NCI-H748 treated with DMSO at 0.1 percent for 48 hours (cell line): ENCODE results near the gene POPDC2.
A peak's percentile ranks its signal among the peaks of the same experiment; 100 is the strongest.
"Not testable (repeated sequence)": the region's sequence is repeated elsewhere in the genome, so short reads cannot be mapped to it uniquely, and the experiment has no call there.

Experiments used
- DNase-seq: peaks from one replicate; lab custom pipeline; 2025; lab: John Stamatoyannopoulos, UW

The POPDC2 gene, protein sequence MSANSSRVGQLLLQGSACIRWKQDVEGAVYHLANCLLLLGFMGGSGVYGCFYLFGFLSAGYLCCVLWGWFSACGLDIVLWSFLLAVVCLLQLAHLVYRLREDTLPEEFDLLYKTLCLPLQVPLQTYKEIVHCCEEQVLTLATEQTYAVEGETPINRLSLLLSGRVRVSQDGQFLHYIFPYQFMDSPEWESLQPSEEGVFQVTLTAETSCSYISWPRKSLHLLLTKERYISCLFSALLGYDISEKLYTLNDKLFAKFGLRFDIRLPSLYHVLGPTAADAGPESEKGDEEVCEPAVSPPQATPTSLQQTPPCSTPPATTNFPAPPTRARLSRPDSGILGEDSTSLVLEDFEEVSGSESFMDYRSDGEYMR

DNA sequence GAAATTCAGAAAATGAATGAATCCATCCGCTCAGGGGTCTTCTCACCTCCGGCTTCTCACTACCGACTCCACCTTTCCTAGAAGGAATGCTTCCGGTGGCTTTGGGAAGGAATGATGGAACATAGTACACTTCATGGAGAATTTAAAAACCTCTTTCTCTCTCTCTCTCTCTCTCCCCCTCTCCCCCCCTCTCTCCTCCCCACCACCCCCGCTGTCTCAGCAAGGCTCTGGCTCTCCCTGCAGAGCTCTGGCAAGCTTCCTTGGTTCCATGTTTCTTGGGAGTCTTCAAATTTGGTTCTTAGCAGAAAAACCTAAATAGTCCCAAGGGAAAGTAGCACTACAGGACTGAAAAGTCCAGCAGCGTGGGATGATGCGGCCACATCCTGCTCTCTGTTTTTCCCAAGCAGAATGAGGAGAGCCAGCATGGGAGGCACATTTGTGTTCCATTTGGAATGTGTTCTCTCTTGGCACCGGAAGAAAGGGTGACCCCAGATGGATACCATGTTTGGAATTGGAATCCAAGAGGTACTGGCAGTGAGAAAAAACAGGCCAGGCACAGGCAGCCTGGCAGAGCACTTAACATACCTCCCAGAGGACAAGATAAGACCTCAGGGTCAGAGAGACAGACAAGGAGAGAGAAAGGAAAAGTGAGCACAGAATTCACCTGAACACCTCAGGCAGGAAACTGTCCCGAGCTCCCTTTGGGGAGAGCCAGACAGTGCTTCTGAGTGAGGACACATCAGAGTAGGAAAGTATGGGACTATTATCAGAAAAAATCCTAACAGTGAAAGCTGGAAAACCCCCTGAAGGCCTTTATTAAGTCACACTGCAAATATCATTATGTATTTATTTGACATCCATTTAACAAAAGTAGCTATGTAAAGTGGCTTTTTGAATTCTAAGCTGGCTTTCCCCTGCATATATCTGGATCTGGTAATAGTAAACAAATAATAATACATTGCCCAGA, at the start of gene POPDC2:
Gene POPDC2 (minus strand): TSS at position 116 of the 967 bp plus-strand sequence. CDS start 166 bp downstream, outside the sequence.
- no peak for DNase-seq

DNA sequence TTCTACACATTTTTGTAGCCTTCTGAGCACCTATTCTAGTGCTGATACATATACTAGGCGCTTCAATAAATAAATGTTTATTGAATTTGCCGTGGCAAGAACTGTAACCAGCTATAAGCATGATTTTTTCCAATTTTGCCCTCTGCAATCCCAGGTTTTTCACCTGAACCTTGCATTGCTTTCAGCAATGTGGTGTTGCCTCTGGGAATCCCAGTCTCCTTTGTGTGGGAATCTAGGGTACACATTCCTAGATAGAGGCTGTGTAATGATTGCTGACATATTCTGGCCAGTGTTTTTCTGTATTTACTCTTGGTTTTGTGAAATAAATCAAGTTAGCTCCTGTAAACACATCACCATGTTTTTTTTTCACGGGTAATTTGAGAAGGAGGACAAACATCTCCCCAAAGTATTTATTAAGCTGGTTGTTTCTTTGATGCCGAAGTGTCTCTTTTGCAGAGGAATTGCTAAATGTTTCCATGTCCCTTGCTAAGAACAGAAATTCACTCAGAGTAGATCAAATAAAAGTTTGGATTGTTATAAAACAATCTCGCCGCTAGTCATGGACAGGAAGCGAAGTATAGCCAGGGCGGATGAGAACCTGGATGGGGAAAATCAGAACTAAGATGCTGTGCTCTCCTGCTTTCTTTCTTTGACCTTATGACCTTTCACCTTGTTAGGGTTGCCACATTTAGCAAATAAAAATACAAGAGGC, 43.6 kb upstream of the POPDC2 start:
- no peak for DNase-seq

DNA sequence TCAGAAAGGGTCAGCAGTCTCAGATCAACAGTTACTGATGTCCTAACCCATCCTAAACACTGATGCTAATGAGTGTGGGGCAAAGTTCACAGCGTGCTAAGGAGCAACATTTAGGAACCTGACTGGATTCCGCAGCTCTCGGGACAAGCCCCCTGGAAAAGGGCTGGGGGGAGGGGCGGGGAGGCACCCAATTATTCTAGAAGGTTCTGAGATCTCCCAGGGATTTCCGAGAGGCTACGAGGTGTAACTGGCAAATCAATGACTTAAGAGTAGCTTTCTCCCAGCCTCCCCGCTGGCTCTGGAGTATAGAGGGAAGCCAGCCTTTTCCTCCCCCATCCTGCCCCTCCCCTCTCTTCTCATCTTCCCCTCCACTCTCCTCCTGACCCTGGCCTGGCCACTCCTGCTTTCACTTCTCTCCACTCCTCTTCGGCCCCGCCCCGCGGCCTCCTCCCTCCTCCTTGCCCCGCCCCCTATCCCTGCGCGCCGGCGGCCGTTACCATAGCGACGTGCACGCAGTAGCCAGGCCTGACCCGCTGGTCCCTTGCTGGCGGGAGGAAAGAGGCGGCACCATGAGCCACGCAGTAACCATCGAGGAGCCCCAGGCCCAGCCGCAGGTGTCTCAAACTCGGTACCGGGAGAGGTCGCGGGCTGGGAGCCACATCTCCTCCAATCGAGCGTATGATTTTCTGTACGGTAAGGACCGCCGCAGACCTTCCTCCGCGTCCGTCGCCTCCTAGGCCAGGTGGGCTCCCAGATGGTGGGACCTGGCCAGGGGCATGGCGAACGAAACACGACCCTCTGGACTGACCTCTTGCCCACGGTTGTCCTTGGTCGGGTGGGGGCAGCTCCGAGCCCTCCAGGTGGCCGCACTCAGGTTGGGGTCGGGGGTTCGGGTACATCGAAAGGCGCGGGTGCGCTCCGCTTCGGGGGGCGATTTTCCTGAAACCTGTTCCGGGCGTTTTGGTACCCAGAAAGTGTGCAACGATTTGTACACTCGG, 42.4 kb upstream of the POPDC2 start, which contains the start of gene CFAP91:
Gene CFAP91 (plus strand): TSS at position 493 of the 998 bp plus-strand sequence. CDS start 77 bp downstream, at position 570.
- DNase-seq, result peak; percentile 75

DNA sequence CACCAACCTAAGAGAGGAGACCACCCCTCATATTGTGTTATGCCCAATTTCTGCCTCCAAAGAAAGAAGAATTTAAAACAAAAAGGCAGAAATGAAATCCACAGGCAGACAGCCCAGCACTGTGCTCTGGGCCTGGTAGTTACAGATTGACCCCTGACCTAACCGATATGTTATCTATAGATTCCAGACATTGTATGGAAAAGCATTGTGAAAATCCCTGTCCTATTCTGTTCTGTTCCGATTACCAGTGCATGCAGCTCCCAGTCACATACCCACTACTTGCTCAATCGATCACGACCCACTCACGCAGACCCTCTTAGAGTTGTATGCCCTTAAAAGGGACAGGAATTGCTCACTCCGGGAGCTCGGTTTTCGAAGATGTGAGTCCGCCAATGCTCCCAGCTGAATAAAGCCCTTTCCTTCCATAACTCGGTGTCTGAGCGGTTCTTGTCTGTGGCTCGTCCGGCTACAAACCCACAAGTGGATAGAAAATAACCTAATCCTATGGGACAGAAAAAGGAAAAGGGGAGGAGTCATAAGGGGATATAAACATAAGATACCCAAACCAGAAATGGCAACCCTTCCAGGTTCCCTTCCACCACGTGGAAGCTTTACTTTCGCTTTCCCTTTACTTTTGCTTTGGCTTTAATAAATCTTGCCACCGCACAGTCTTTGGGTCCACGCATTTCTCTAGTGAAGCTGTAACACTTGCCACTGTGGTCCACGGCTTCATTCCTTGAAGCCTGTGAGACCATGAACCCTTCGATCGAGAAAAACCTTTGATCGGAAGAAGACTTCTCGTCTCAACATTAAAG, 40.7 kb upstream of the POPDC2 start:
- DNase-seq, result no peak

DNA sequence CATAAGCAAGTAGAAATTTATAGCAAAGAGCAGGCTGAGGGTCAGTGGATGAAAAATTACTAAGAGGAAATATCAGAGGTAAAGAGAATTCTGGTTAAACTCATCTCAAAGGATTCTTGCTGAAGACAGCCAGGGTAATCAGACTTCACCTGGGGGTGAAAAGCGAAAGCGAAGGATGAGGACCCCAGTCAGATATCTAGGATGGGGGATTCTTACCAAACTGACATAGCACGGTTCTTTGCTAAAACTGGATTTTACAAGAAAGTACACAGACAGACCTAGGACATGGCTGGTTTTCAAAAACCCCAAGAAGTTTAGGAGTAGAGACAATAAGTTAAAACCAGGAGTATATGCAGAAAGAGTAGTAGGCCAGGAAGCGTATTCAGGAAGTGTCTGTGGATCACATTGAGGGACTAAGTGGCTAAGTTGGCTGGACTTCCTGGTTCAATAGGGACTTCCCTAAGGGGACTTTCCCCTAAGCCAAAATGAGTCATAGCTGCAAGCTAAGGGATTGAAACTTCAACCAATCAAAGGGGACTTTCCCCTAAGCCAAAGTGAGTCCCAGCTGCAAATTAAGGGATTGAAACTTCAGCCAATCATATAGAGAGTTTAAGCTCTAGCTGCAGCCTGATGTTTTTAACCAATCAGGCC, 40.0 kb upstream of the POPDC2 start:
- DNase-seq, result no peak

DNA sequence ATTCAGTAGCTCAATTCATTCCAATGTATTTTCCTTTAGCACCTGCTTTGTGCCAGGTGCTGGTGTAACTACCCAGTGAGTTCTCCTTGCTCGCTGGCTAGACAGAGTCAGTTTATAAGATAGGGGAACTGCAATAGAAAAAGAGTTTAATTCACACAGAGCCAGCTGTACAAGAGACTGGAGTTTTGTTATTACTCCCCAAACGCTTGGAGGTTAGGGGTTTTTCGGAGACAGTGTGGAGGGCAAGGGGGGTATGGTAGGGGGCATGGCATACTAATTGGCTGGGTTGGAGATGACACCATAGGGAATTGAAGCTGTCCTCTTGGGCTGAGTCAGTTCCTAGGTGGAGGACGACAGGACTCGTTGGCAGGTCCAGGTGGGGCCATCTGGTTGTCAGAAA, 37.0 kb upstream of the POPDC2 start:
- no peak for DNase-seq

DNA sequence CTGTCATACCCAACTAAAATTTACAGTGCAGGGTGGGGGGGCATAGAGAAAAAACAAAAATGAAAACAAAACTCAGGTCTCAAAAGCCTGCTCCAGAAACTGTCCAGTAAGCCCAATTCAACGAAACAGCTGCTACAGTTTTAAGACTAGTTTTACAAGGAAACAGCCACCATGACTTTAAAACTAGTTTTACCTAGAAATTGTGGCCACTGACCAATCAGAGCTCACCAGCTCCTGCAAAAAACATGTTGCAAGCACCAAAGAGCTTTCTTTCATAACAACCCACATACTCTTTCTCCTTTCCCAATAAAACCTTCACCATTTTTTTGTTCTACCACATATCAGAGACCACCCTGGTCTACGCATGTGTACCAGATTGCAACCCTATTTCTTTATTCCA, 35.1 kb upstream of the POPDC2 start:
- DNase-seq, result no peak

DNA sequence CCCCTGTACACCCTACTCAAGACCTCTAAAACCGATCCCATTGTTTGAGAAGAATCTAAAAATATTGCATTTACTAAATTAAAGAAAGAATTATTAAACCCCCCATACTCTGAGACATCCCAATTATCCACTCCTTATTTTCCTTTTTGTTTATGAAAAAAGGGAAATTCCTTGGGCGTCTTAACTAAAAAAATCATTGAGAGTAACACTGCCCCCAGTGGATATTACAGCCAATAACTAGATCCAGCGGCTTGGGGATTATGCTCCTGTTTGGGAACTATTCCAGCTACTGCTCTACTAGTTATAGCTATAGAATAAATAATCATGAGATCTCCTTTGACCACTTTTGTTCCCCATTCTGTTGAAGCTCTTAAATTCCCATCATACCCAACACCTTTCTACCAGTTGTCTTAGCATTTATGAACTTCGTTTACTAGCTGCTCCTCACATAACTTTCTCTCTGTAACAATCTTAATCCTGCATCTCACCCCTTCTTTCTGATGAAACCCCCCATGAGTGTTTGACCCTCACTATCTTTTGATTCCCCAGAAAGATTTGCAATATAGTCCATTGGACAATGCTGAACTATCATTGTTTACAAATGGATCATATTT, 29.8 kb upstream of the POPDC2 start:
- DNase-seq, result no peak

DNA sequence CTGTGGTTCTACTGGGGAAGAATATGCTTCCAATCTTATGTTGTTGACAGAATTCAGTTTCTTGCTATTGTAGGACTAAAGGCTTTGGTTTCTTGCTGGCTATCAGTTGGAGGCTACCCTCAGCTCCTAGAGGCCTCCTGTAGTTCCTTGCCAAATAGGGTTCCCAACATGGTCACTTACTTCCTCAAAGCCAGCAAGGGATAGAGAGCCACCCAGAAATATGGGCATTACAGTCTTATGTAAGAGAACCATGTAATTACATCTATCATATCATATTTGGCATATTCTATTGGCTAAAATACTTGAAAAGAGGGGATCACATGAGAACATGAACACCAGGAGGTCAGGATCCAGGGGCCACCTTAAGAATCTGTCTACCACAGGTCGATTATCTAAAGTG, 23.0 kb upstream of the POPDC2 start:
- no peak for DNase-seq

DNA sequence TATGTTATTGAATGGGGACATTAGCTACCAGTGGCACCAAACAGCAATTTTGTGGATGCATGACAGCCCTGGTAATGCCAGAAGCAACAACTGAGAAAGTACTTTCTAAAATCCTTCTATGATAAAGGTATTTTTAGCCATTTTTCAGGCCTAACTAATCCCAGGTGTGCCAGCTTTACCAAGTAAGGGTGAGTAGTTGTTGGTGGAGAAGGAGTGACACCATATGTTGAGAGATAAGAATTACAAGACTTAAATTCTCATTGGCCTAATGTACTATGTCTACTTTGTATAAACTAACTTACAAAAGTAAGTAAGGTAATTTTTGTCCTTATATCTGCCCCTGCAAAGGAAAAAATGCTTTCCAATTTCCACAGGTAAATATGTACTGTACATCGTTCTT, 20.9 kb upstream of the POPDC2 start:
- no peak for DNase-seq

DNA sequence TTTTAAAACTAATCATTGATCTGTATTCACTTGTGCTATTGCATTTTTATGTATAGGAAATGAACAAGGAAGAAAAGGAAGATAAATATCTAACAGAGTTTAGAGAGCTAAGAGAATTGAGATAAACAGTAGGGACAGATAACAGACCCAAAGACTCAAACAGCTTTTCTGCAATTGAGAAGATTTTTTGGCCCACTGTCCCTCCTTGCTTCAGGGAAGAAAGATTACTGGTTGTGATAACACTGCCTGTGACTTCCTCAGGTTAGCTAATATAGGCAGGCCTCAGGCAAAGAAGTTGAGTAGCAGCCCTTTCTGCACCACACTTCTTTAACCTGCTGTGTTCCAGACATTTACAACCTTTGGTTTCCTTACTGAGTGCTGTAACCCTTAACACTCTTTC, 19.5 kb upstream of the POPDC2 start:
- no peak for DNase-seq

DNA sequence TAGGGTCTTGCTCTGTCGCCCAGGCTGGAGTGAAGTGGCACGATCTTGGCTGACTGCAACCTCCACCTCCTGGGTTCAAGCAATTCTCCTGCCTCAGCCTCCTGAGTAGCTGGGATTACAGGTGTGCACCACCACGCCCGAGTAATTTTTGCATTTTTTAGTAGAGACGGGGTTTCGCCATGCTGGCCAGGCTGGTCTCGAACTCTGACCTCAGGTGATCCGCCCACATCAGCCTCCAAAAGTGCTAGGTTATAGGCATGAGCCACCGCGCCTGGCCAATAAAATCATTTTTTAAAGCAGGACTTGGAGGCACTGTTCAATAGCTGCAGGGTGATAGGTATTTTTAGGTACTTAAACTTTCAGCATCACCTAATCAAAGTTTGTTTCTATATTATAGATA, 17.8 kb upstream of the POPDC2 start:
- DNase-seq, result not testable (repeated sequence)

DNA sequence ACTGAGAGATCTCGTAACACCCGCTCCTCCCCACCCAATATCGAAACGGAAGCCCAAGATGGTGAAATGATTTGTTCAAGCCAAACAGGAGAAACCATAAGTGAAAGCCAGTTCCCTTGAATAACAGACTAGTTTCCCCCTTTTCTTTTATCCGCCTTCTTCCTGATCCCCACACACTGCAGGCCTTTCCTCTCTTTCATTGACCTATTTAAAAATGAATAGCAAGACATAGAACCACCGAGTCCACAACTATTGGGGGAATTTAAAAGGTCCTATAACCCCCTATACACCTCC, 17.2 kb upstream of the POPDC2 start:
- no peak for DNase-seq

DNA sequence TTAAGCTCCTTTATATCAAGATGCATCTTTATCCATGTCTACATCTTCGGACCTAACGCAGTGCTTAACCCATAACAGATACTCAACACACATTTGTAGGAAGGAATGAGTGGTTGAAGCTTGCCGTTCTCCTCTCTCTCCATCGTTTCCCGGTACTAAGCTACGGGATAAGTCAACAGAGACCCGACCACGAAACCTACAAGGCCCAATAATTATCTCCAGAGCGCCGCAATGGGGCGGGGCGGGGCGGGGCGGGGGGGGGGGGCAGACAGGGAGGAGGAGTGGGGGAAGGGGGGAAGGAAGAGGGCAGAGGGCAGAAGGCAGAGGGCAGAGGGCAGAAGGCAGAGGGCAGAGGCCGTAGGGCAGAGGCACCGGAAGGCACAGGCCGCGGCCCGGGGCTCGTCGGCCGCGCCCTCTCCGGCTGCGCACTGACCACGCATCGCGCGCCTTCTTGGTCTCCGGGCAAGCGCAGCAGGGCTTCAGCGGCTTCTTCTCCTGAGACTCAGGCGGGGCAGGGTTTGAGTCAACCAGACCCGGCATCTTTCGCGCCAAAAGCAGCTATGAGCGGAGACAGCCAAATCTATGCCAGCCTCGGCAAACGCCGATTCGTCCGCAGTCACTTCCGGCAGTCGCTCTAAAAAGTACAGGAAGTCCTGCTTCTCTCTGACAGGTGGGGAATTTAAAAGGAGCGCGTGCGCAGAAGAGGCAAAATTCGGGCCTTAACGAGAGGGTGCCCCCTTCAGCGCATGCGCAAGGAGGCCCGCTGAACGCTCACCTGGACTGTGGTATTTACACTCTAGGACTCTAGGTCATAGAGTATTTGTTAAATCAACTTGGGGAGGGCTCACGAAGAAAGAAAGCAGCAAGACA, 16.6 kb upstream of the POPDC2 start, which contains the start of gene COX17:
Gene COX17 (minus strand): TSS at position 636 of the 870 bp plus-strand sequence. CDS start 96 bp downstream, at position 540.
- DNase-seq, result peak; percentile 82

DNA sequence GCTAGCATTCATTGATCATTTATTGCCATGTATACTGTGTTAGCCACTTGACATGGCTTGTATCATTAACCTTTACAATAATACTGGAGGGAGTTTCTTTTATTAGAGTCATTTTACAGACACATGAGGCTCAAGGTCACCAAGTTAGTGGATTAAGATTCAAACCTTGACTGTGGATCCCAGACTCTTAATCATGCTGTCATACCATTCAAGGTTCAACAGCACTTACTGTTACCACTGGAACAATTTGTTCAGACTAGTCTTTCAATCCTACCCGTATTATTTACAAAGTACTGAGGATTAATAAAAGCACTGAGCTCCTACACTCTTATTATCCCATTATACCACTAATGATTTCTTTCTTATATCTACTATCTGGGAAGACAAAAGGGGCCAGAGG, 15.6 kb upstream of the POPDC2 start:
- DNase-seq, result no peak

DNA sequence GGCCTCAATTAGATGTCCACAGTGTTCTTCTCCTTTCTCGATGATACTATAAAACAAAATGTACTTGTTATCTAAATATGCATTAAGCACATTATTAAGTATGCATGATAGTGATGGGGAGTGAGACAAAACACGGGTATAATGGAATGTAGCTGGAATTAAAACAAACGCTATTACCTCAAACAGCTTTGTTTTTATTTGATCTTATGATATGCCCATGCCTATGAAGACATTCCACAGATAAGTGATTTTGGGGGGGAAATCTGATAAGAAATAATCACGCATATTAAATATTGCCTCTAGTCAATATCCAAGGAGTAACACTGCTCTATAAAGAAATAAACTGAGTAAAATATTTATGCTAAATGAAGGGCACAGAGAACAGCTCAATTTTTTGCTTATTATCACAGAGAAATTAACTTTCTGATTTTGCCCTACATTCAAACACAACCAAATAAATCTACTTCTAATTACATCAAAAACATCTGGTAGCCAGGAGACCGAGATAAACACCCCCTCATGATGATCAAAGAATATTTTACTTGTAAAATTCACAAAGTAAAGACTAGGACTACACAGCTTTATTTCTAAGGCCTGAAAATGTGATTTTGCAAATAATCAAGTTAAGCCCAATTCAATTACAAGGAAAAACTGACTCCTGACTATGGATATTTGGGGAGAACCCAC, 14.9 kb upstream of the POPDC2 start:
- DNase-seq, result no peak

DNA sequence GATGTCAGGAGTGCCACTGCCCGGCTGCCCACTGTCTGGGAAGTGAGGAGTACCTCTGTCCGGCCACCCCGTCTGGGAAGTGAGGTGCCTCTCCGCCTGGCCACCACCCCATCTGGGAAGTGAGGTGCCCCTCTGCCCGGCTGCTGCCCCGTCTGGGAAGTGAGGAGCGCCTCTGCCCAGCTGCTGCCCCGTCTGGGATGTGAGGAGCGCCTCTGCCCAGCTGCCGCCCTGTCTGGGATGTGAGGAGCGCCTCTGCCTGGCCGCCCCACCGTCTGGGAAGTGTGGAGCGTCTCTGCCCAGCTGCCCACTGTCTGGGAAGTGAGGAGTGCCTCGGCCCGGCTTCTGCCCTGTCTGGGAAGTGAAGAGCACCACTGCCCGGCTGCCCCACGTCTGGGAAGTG, 13.5 kb upstream of the POPDC2 start:
- DNase-seq, result no peak

DNA sequence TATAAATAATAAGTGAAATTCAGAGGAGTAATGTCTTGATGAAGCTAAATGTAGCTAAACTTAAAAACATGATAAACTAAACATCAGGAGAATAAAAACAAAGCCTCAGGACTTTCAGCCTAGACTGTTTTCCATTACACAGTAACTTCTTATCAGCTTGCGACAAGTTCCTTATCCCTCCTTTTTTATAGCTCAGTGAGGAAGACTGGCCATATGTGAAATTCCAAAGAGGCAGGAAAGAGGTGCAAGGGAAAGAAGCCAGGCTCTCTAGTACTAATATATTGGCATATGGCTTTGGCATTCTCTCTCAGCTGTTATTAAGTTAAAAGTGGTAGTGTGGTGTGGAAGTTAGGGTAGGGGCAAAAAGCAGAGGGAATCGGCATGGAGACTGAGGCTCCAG, 12.4 kb upstream of the POPDC2 start:
- DNase-seq, result no peak
